CD14-positive monocyte (primary cell): ENCODE results near the gene RIBC2. TPM values are rescaled to one million over a fixed set of nuclear protein-coding genes. Genes with fewer than 3 reads are reported as not detected.
"Not testable (repeated sequence)": the region's sequence is repeated elsewhere in the genome, so short reads cannot be mapped to it uniquely, and the experiment has no call there.

Experiments used
- DNase-seq, 3 donors: peaks; one replicate each; pipeline ENCODE4 v3.0.0-alpha.2; 2011 to 2022
- H2AFZ ChIP-seq: 2 replicates; pipeline ENCODE4 v1.6.0; 2012; ENCODE audit warnings: mild to moderate bottlenecking, low read depth, low read length, inconsistent platforms; ENCODE audit not compliant: insufficient read depth, poor library complexity, severe bottlenecking
- H3K27ac ChIP-seq, 2 donors: 1 replicate in 1 of 2; 2 replicates in 1 of 2; pipeline ENCODE4 v1.5.1; 2012 to 2013; ENCODE audit warnings: low read length in 2 of 2, control low read depth in 1 of 2, inconsistent platforms in 1 of 2, low read depth in 1 of 2, mild to moderate bottlenecking in 1 of 2
- H3K27me3 ChIP-seq, 2 donors: one replicate each; pipeline versions ENCODE4 v1.6.0 to v1.6.1; 2011 to 2013; ENCODE audit warnings: low read length in 2 of 2; ENCODE audit not compliant: control insufficient read depth in 2 of 2, insufficient read depth in 2 of 2
- H3K36me3 ChIP-seq, 2 donors: replicated peaks in 1 of 2; 1 replicate in 1 of 2; 2 replicates in 1 of 2; pipeline versions ENCODE4 v1.5.1 to v1.6.1; 2012 to 2013; ENCODE audit warnings: low read length in 2 of 2, control low read depth in 1 of 2, inconsistent platforms in 1 of 2, mild to moderate bottlenecking in 1 of 2; ENCODE audit not compliant: insufficient read depth in 2 of 2, control insufficient read depth in 1 of 2
- H3K4me1 ChIP-seq, 2 donors: 1 replicate in 1 of 2; 2 replicates in 1 of 2; pipeline versions ENCODE4 v1.5.1 to v1.6.1; 2012 to 2013; ENCODE audit warnings: low read length in 2 of 2, control low read depth in 1 of 2, inconsistent platforms in 1 of 2, mild to moderate bottlenecking in 1 of 2, moderate library complexity in 1 of 2; ENCODE audit not compliant: insufficient read depth in 2 of 2, control insufficient read depth in 1 of 2
- H3K4me2 ChIP-seq: replicated peaks from 2 replicates; pipeline ENCODE3; 2012; ENCODE audit warnings: low read length, moderate library complexity, mild to moderate bottlenecking; ENCODE audit not compliant: poor library complexity, severe bottlenecking; ENCODE audit errors: extremely low read depth
- H3K4me3 ChIP-seq, 3 experiments: fragments of 200-600 bp in 1 of 3; sonication (generic) in 1 of 3; replicated peaks in 1 of 3; 1 replicate in 2 of 3; 2 replicates in 1 of 3; pipeline ENCODE4 v1.5.1; 2011 to 2013; ENCODE audit warnings: low read length in 3 of 3, mild to moderate bottlenecking in 3 of 3, control low read depth in 2 of 3, low read depth in 2 of 3, inconsistent platforms in 1 of 3, moderate library complexity in 1 of 3
- H3K79me2 ChIP-seq: 2 replicates; pipeline ENCODE4 v1.6.0; 2012; ENCODE audit warnings: mild to moderate bottlenecking, control low read depth, inconsistent platforms, low read length, moderate library complexity; ENCODE audit not compliant: insufficient read depth
- H3K9ac ChIP-seq: 2 replicates; pipeline ENCODE4 v1.6.0; 2017; ENCODE audit warnings: low read length, mild to moderate bottlenecking; ENCODE audit not compliant: insufficient read depth, poor library complexity, severe bottlenecking
- H3K9me3 ChIP-seq, 2 donors: replicated peaks in 1 of 2; 1 replicate in 1 of 2; 2 replicates in 1 of 2; pipeline versions ENCODE4 v1.5.1 to v1.6.1; 2012 to 2013; ENCODE audit warnings: low read length in 2 of 2, control low read depth in 1 of 2; ENCODE audit not compliant: control insufficient read depth in 1 of 2, insufficient read depth in 1 of 2
- H4K20me1 ChIP-seq: 2 replicates; pipeline ENCODE4 v1.6.0; 2012; ENCODE audit warnings: mild to moderate bottlenecking, low read length, control low read depth, moderate library complexity; ENCODE audit not compliant: insufficient read depth
- H3K27ac Mint-ChIP-seq, 7 donors: one replicate each; pipeline ENCODE4 v1.8.0; 2020; ENCODE audit warnings: mild to moderate bottlenecking in 7 of 7, mixed read lengths in 7 of 7, moderate library complexity in 6 of 7, inconsistent platforms in 2 of 7
- H3K27me3 Mint-ChIP-seq, 3 donors: one replicate each; pipeline ENCODE4 v1.8.0; 2021 to 2022; ENCODE audit warnings: low read depth in 3 of 3, mild to moderate bottlenecking in 3 of 3, mixed read lengths in 3 of 3, moderate library complexity in 3 of 3, inconsistent platforms in 1 of 3
- H3K36me3 Mint-ChIP-seq, 2 donors: one replicate each; pipeline ENCODE4 v1.8.0; 2020; ENCODE audit warnings: mixed read lengths in 2 of 2, inconsistent platforms in 1 of 2, mild to moderate bottlenecking in 1 of 2
- H3K4me1 Mint-ChIP-seq: one replicate; pipeline ENCODE4 v1.8.0; 2020; ENCODE audit warnings: mild to moderate bottlenecking, mixed read lengths
- H3K4me3 Mint-ChIP-seq, 2 donors: one replicate each; pipeline ENCODE4 v1.8.0; 2020; ENCODE audit warnings: mild to moderate bottlenecking in 2 of 2, mixed read lengths in 2 of 2, moderate library complexity in 1 of 2
- H3K9me3 Mint-ChIP-seq, 7 donors: one replicate each; pipeline ENCODE4 v1.8.0; 2020 to 2022; ENCODE audit warnings: mixed read lengths in 7 of 7, mild to moderate bottlenecking in 6 of 7, moderate library complexity in 6 of 7, inconsistent platforms in 2 of 7
- WGBS: methylation state at CpG from one replicate; pipeline ENCODE4 v1.1.5; 2013; ENCODE audit warnings: missing lambda C conversion rate; ENCODE audit not compliant: insufficient coverage; 5-methylcytosine and 5-hydroxymethylcytosine counted together
- intact Hi-C, 2 donors: fragments of 100-400 bp; cut with micrococcal nuclease; formaldehyde crosslinking; loops; one replicate each; pipeline versions ENCODE4 v1.15.0 to v1.15.1; 2023
- polyA plus RNA-seq, 3 donors: library from polyadenylated mRNA; depleted of rRNA in 1 of 3; unstranded in 2 of 3; stranded (reverse) in 1 of 3; fragments of 300-500 nt in 2 of 3; fragments of >200 nt in 1 of 3; fragmentation: Illumina TruSeq in 2 of 3; gene quantifications; 1 replicate in 2 of 3; 2 replicates in 1 of 3; pipeline ENCODE4 v1.2.3, GENCODE V29; 2012 to 2021
- TF ChIP-seq, protein P1 (sequence below): fragments of 200-600 bp; IDR thresholded peaks from one replicate; pipeline ENCODE4 v1.8.0; 2022; ENCODE audit warnings: antibody characterized with exemption, mild to moderate bottlenecking

Gene RIBC2
- polyA plus RNA-seq, 3 donors: not detected

DNA sequence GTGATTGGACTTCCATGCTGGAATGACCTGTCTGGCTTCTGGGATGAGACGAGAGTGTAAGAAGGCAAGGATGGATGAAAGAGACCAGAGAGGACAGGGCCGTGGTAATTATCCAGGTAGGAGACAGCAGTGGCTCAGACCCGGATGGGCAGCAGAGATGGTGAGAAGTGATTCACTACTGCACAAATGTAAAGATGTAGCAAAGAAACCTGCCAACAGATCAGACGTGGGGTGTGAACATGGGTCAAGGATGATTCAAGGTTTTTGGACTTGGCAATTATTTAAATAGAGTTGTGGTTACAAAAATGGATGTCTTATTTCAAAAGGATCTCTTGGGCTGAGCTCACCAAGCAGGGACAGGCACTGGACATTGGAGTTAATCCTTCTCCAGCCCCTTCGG, 32.7 kb downstream of the RIBC2 start:
- H2AFZ ChIP-seq: no peak overlapping the region
- intact Hi-C loops: no loop called here

GRCh38 chr22:45447596-45447995, 34.1 kb downstream of the RIBC2 start:
- H3K9me3 ChIP-seq, H3K36me3 Mint-ChIP-seq, H3K9me3 Mint-ChIP-seq, H3K27ac Mint-ChIP-seq, H3K4me2 ChIP-seq, H2AFZ ChIP-seq, H3K36me3 ChIP-seq, H4K20me1 ChIP-seq, H3K4me1 ChIP-seq, H3K4me1 Mint-ChIP-seq, DNase-seq, H3K9ac ChIP-seq, H3K27ac ChIP-seq, H3K4me3 Mint-ChIP-seq, H3K27me3 ChIP-seq, intact Hi-C loops, H3K79me2 ChIP-seq, H3K4me3 ChIP-seq: not testable (repeated sequence)
- H3K27me3 Mint-ChIP-seq: peaks cover 8 to 13% (median 9%) of the 10 kb centered on the region in 3 donors
- WGBS: 90% methylated on average over 2 of the region's 4 CpGs

More for the DNA sequence above, 32.7 kb downstream of the RIBC2 start:
- Mint-ChIP-seq H3K36me3 (no peaks in the 10 kb centered on the region), H3K4me1 (peaks cover 1% of the 10 kb centered on the region), H3K4me3 (no peak overlapping the region), H3K27ac (no peak overlapping the region), H3K27me3 (peaks cover 5 to 19% (median 13%) of the 10 kb centered on the region in 3 donors), H3K9me3 (peaks cover 0 to 2% (median 0%) of the 10 kb centered on the region in 7 donors)
- TF ChIP-seq, protein P1, sequence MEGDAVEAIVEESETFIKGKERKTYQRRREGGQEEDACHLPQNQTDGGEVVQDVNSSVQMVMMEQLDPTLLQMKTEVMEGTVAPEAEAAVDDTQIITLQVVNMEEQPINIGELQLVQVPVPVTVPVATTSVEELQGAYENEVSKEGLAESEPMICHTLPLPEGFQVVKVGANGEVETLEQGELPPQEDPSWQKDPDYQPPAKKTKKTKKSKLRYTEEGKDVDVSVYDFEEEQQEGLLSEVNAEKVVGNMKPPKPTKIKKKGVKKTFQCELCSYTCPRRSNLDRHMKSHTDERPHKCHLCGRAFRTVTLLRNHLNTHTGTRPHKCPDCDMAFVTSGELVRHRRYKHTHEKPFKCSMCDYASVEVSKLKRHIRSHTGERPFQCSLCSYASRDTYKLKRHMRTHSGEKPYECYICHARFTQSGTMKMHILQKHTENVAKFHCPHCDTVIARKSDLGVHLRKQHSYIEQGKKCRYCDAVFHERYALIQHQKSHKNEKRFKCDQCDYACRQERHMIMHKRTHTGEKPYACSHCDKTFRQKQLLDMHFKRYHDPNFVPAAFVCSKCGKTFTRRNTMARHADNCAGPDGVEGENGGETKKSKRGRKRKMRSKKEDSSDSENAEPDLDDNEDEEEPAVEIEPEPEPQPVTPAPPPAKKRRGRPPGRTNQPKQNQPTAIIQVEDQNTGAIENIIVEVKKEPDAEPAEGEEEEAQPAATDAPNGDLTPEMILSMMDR: no peak
- Histone ChIP-seq H3K27me3 (no peaks in the 10 kb centered on the region), H4K20me1 (no peaks in the 10 kb centered on the region), H3K36me3 (no peaks in the 10 kb centered on the region), H3K27ac (no peak overlapping the region), H3K4me3 (no peak overlapping the region), H3K9me3 (no peaks in the 10 kb centered on the region), H3K9ac (no peak overlapping the region), H3K79me2 (no peaks in the 10 kb centered on the region), H3K4me2 (no peak overlapping the region), H3K4me1 (no peaks in the 10 kb centered on the region)
- WGBS: 86% methylated on average over 5 of the region's 5 CpGs
- DNase-seq: no peak
